ENCODE results near the gene ELP4. TPM values are rescaled to one million over a fixed set of nuclear protein-coding genes. Genes with fewer than 3 reads are reported as not detected.

ELP4 gene
- total and polyA plus RNA-seq, 9 of the 15 experiments (the other 6 are each of a cell fraction or from before 2014, with no cell fraction given): 24.1 to 60.3 (median 38.7) TPM

GRCh38 chr11:31793264-31793663 lies 283.7 kb downstream of the ELP4 start (continued):
- TF ChIP-seq E4F1 (CRISPR knock-in tag; IDR thresholded peaks at IDR 0.05; ENCODE audit: borderline replicate concordance) (no peak), ZNF280B (CRISPR knock-in tag; IDR thresholded peaks at IDR 0.05) (no peak)

GRCh38 chr11:31794548-31794947 lies 285.0 kb downstream of the ELP4 start:
- Histone ChIP-seq H3K79me2 (ENCODE audit: control insufficient read depth, insufficient read depth, low read length) (no peaks in the 10 kb centered on the region), H3K9ac (ENCODE audit: insufficient read depth in 1 of 2, low read depth in 2 of 2, low read length in 2 of 2) (no peak overlapping the region), H3K27ac (ENCODE audit: extremely low read depth, low read depth, low read length) (no peak overlapping the region), H3K4me1 (replicated peaks in 1 of 2; ENCODE audit: control insufficient read depth in 2 of 2, insufficient read depth in 2 of 2, low read length in 2 of 2) (no peaks in the 10 kb centered on the region; a peak in 1 of 5 replicates), H3K9me1 (ENCODE audit: control insufficient read depth, insufficient read depth, low read length) (no peaks in the 10 kb centered on the region), H3K36me3 (ENCODE audit: control insufficient read depth, insufficient read depth, low read length) (no peaks in the 10 kb centered on the region), H3K27me3 (ENCODE audit: control insufficient read depth in 2 of 2, insufficient read depth in 2 of 2, low read length in 2 of 2) (peaks cover 0 to 6% of the 10 kb centered on the region in 2 experiments; a peak in 1 of 5 replicates), H2AFZ (ENCODE audit: low read depth, low read length) (no peak overlapping the region), H3K4me3 (no peak overlapping the region), H4K20me1 (replicated peaks; ENCODE audit: control insufficient read depth, insufficient read depth, low read length) (no peaks in the 10 kb centered on the region), H3K9me3 (replicated peaks; ENCODE audit: control insufficient read depth, insufficient read depth, low read depth, low read length) (no peaks in the 10 kb centered on the region), H3K4me2 (ENCODE audit: insufficient read depth, low read length) (no peak overlapping the region)
- ChIA-PET CTCF (ENCODE audit: low intra/inter-chr PET ratio) (no interaction called here), POLR2A (interaction anchor here (1.1 to 1.4 kb wide), 2 partner anchors 9 to 13 kb away, joined by 3 read pairs; no protein-coding TSS in a partner anchor)
- intact Hi-C loops (cut with micrococcal nuclease) (no loop called here), in situ Hi-C loops (cut with MboI) (no loop called here)
- FAIRE-seq: no peak
- TF ChIP-seq GABPB2 (CRISPR knock-in tag; conservative IDR thresholded peaks at IDR 0.05): no peak
- no peak for DNase-seq (ENCODE audit: extremely low read depth in 1 of 4, low spot score in 3 of 4)
- WGBS (ENCODE audit: insufficient coverage, low coverage, missing lambda C conversion rate): 22% methylated on average over 4 of the region's 4 CpGs
- no peak for ATAC-seq
- no TSS peak for BruUV-seq (replicated peaks)

All from K562 (cell line).